Measurements from ENCODE around the gene ISG15.

DNA sequence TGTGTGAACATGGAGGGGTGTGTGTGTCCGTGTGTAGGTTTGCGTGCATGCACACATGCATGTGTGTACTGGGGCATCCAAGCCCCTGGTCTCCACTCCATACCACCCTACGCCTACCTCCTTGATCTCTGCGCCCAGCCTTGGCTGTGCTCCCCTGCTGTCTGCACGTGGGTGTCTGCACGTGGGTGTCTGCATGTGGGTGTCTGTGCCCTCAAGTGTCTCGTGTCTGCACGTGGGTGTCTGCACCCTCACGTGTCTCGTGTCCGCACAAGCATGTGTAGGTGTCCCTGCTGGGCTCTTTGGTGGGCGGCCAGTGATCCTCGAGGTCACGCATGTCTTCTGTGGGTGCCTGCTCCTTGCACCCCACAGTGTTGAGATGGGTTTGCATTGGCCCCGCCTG is 39.7 kb downstream of the ISG15 start:
- TF ChIP-seq TAF1 (IDR thresholded peaks at IDR 0.05; ENCODE audit: borderline replicate concordance, low read depth, low read length) (no peak), POLR2AphosphoS5 (IDR thresholded peaks at IDR 0.05; ENCODE audit: low read depth, low read length) (no peak), POLR2A (IDR thresholded peaks at IDR 0.05; ENCODE audit: low read depth, low read length) (no peak)
